RWPE2 (cell line): Measurements from ENCODE around the gene NUDT16.

Source experiments
- ATAC-seq: fragments of 200-7000 bp; cut with Tn5 transposase; 3 replicates; pipeline ENCODE4 v1.9.1; 2021; ENCODE audit warnings: low read depth
- DNase-seq: peaks from one replicate; pipeline ENCODE4 v3.0.0-alpha.2; 2020; ENCODE audit warnings: low spot score
- H3K27ac ChIP-seq: fragments of 450-650 bp; 2 replicates; pipeline ENCODE4 v1.5.1; 2017; ENCODE audit warnings: mild to moderate bottlenecking; ENCODE audit not compliant: poor library complexity, severe bottlenecking
- H3K27me3 ChIP-seq: fragments of 250-450 bp; sonication (Bioruptor Pico); 2 replicates; pipeline ENCODE4 v1.5.1; 2021; ENCODE audit warnings: mild to moderate bottlenecking, moderate library complexity; ENCODE audit not compliant: insufficient read depth, poor library complexity, severe bottlenecking
- H3K36me3 ChIP-seq: fragments of 250-450 bp; sonication (Bioruptor Pico); 2 replicates; pipeline ENCODE4 v1.5.1; 2020; ENCODE audit warnings: low read depth, mild to moderate bottlenecking, moderate library complexity
- H3K4me1 ChIP-seq: fragments of 250-450 bp; sonication (Bioruptor Pico); 2 replicates; pipeline ENCODE4 v1.5.1; 2021; ENCODE audit warnings: mild to moderate bottlenecking, moderate library complexity; ENCODE audit not compliant: insufficient read depth, poor library complexity, severe bottlenecking
- H3K4me3 ChIP-seq: fragments of 250-450 bp; sonication (Bioruptor Pico); 2 replicates; pipeline ENCODE4 v1.5.1; 2021; ENCODE audit warnings: mild to moderate bottlenecking, moderate library complexity; ENCODE audit not compliant: severe bottlenecking
- H3K9me3 ChIP-seq: fragments of 250-450 bp; sonication (Bioruptor Pico); 2 replicates; pipeline ENCODE4 v1.5.1; 2021; ENCODE audit warnings: mild to moderate bottlenecking, moderate library complexity; ENCODE audit not compliant: severe bottlenecking
- TF ChIP-seq, protein P1 (sequence below): fragments of 450-650 bp; IDR thresholded peaks from one replicate; pipeline ENCODE4 v1.5.1; 2017; ENCODE audit warnings: mild to moderate bottlenecking, moderate library complexity; ENCODE audit not compliant: poor library complexity, severe bottlenecking

NUDT16 gene

DNA sequence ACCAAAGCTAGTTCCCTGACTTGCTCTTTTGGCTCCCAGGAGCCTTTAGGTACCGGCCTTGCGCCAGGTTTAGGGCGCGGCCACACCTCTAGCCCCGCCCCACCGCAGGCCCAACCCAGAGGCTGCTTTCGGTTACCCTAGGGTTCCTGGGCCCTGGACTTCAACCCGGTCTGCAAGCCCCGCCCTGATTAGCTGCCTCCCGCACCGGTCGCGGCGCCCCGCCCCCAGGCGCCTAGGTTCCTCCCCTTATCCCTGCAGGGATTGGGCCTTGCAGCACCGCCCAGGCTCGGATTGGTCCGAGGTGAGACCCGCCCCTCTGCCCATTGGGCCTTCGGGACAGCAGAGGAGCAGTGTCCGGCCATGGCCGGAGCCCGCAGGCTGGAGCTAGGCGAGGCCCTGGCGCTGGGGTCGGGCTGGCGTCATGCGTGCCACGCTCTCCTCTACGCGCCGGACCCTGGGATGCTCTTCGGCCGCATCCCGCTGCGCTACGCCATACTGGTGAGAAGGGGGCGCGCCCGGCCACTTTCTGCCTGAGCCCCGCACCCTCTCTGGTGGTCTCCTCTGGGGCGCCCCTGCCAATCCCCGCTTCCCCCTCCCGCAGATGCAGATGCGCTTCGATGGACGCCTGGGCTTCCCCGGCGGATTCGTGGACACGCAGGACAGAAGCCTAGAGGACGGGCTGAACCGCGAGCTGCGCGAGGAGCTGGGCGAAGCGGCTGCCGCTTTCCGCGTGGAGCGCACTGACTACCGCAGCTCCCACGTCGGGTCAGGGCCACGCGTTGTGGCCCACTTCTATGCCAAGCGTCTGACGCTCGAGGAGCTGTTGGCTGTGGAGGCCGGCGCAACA, at the start of gene NUDT16:
Gene NUDT16, plus strand, starts transcription at position 330 of the 847 bp plus-strand sequence. Its CDS starts 31 bp downstream, at position 361.
- no peaks in the 10 kb centered on the region for H3K4me1 ChIP-seq
- no peaks in the 10 kb centered on the region for H3K9me3 ChIP-seq
- DNase-seq: peak; percentile 99
- H3K27ac ChIP-seq: peak within 1 kb of the TSS; percentile 16
- no peaks in the 10 kb centered on the region for H3K27me3 ChIP-seq
- H3K36me3 ChIP-seq: no peaks in the 10 kb centered on the region
- TF ChIP-seq, protein P1, sequence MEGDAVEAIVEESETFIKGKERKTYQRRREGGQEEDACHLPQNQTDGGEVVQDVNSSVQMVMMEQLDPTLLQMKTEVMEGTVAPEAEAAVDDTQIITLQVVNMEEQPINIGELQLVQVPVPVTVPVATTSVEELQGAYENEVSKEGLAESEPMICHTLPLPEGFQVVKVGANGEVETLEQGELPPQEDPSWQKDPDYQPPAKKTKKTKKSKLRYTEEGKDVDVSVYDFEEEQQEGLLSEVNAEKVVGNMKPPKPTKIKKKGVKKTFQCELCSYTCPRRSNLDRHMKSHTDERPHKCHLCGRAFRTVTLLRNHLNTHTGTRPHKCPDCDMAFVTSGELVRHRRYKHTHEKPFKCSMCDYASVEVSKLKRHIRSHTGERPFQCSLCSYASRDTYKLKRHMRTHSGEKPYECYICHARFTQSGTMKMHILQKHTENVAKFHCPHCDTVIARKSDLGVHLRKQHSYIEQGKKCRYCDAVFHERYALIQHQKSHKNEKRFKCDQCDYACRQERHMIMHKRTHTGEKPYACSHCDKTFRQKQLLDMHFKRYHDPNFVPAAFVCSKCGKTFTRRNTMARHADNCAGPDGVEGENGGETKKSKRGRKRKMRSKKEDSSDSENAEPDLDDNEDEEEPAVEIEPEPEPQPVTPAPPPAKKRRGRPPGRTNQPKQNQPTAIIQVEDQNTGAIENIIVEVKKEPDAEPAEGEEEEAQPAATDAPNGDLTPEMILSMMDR: no peak
- peak; percentile 97 for ATAC-seq
- peak within 1 kb of the TSS; percentile 64 for H3K4me3 ChIP-seq

DNA sequence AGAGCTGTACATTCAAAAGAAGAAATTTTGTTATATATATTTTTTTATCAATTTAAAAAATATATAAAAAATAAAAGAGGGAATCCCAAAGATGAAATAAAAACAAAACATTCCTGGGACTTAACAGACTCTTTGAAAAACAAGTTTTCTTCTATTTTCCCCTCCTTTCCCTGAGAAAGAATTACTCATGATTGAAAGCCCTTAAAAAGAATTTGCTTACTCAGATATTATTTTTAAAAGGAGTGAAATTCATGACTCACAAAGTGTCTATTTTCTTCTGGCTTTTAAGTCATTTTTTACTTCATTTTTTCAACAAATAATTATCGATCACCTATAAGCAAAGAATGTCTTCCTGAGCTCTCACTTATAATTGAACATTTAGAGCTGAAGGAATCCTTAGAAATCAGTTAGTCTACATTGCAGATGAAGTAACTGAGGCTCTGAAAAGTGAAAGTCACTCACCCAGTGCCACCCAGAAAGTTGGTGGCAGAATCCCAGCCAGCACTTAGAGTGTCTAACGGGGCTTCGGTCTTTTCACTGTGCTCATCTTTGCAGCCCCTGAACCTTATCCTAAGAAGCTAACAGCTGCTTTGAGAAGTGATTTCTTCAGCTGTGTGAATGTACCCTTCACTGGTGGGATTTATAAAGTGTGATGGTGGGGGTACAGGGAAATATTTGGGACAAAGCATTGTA, 42.5 kb upstream of the NUDT16 start:
- TF ChIP-seq, protein P1: no peak
- Histone ChIP-seq H3K4me3 (no peak overlapping the region), H3K9me3 (no peaks in the 10 kb centered on the region), H3K27ac (no peak overlapping the region), H3K36me3 (no peaks in the 10 kb centered on the region), H3K27me3 (no peaks in the 10 kb centered on the region), H3K4me1 (no peaks in the 10 kb centered on the region)
- no peak for ATAC-seq
- no peak for DNase-seq

DNA sequence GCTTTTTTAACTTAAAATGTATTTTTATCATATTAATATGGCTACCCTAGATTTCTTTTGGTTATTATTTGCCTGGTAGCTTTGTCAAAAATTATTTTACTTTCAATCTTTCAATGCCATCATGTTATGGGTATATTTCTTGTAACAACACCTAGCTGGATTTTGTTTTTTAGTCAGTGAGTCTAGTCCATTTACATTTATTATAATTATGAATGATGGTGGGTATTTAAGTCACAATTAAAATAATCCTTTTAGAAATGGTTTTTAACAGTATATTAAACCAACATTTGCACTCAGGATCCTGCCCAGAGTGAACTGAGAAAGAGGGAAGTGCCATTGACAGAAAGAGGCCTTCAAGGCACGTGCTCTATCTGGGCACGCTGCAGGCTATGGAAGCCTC, 39.8 kb upstream of the NUDT16 start:
- H3K27ac ChIP-seq: no peak overlapping the region
- H3K4me3 ChIP-seq: no peak overlapping the region
- ATAC-seq (no peak), DNase-seq (no peak)
- TF ChIP-seq, protein P1: no peak
- no peaks in the 10 kb centered on the region for H3K36me3 ChIP-seq
- no peaks in the 10 kb centered on the region for H3K27me3 ChIP-seq
- H3K9me3 ChIP-seq: no peaks in the 10 kb centered on the region
- H3K4me1 ChIP-seq: no peaks in the 10 kb centered on the region

DNA sequence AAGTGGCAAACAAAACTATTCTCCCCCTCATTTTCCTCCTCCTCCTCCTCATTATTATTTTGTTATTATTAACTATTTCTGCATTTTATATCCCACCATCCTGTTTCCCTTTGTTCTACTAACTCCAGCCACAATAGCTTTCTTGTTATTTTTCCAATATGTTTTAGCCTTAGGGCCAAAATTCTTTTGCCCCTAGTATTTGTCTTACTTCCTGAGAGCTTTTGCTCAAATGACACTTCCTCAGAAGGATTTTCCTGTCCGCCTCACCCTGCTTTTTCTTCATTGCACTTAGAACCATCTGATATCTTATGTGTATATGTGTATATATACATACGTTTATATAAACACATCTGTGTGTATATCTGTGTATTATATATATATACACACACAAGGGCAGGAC, 32.7 kb upstream of the NUDT16 start:
- Histone ChIP-seq H3K36me3 (no peaks in the 10 kb centered on the region), H3K27ac (no peak overlapping the region), H3K4me1 (peaks cover 6% of the 10 kb centered on the region), H3K27me3 (no peaks in the 10 kb centered on the region), H3K9me3 (no peaks in the 10 kb centered on the region), H3K4me3 (no peak overlapping the region)
- TF ChIP-seq, protein P1: no peak
- no peak for ATAC-seq
- DNase-seq: no peak

DNA sequence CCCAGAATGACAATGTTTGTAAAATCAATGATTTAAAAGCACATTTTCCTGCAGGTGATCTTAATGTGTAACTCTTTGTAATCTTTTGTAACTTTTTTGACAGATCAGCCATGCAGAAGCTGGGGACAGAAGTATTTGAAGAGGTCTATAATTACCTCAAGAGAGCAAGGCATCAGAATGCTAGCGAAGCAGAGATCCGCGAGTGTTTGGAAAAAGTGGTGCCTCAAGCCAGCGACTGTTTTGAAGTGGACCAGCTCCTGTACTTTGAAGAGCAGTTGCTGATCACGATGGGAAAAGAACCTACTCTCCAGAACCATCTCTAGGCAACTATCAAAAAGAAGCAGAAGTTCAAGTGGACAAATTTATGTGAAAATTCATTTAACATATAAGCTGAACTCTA, 32.1 kb upstream of the NUDT16 start:
- TF ChIP-seq, protein P1: no peak
- DNase-seq (no peak), ATAC-seq (no peak)
- H3K4me3 ChIP-seq: no peak overlapping the region
- no peaks in the 10 kb centered on the region for H3K27me3 ChIP-seq
- no peak overlapping the region for H3K27ac ChIP-seq
- H3K4me1 ChIP-seq: peaks cover 6% of the 10 kb centered on the region
- H3K36me3 ChIP-seq: no peaks in the 10 kb centered on the region
- no peaks in the 10 kb centered on the region for H3K9me3 ChIP-seq
